ENCODE results near the gene PRDM11. TPM values are rescaled to one million over a fixed set of nuclear protein-coding genes. Genes with fewer than 3 reads are reported as not detected.

PRDM11 gene
- total RNA-seq, 1 donor, result 6.5 TPM

DNA sequence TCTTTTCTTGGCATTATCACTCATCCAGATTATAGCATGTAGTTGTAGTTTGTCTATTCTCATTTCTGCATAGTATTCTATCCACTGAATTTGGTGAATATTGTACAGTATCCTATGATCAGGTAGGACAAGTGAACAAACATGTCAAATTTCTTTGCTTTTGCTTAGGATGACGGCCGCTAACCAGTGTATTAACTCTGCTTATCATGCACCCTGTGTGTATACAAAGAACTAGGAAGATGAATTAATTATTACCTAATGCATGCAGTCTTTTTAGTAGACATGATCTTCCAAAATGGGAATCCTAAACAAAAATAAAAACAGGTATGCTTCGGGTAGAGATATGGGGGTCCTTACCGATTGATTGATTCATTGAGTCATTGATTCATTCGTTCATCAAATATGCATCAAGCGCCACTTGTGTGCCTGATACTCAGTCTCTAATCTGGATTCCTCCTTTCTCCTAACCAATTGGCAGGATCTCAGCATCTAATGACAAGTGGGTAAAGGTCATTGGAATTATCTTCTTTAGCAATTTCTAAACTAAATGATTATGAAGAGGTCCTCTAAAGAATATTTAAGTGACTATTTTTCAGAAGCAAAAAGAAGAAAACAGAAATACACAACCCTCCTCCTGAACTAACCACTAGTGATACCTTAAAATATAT is 27.9 kb downstream of the PRDM11 start:
- DNase-seq (ENCODE audit: low read depth), result no peak
- no peak overlapping the region for H3K4me3 ChIP-seq (ENCODE audit: low read depth, low read length)
- TF ChIP-seq, protein P1, sequence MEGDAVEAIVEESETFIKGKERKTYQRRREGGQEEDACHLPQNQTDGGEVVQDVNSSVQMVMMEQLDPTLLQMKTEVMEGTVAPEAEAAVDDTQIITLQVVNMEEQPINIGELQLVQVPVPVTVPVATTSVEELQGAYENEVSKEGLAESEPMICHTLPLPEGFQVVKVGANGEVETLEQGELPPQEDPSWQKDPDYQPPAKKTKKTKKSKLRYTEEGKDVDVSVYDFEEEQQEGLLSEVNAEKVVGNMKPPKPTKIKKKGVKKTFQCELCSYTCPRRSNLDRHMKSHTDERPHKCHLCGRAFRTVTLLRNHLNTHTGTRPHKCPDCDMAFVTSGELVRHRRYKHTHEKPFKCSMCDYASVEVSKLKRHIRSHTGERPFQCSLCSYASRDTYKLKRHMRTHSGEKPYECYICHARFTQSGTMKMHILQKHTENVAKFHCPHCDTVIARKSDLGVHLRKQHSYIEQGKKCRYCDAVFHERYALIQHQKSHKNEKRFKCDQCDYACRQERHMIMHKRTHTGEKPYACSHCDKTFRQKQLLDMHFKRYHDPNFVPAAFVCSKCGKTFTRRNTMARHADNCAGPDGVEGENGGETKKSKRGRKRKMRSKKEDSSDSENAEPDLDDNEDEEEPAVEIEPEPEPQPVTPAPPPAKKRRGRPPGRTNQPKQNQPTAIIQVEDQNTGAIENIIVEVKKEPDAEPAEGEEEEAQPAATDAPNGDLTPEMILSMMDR (IDR thresholded peaks at IDR 0.05; ENCODE audit: insufficient read depth, low read depth, low read length), result no peak

DNA sequence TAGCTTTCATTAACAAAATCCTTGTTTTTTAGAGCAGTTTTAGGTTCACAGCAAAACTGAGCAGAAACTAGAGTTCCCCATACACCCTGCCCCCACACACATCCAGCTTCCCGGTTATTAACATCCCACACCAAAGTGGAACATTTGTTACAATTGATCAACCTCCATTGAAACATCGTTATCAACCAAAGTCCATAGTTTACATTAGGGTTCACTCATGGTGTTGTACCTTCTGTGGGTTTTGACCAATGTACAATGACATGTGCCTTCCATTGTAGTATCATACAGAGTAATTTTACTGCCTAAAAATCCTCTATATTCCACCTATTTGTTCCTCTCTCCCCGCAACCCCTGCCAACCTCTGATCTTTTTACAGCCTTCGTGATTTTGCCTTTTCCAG is 28.5 kb downstream of the PRDM11 start:
- DNase-seq (ENCODE audit: low read depth), result no peak
- H3K4me3 ChIP-seq (ENCODE audit: low read depth, low read length), result no peak overlapping the region
- TF ChIP-seq, protein P1 (IDR thresholded peaks at IDR 0.05; ENCODE audit: insufficient read depth, low read depth, low read length), result no peak

DNA sequence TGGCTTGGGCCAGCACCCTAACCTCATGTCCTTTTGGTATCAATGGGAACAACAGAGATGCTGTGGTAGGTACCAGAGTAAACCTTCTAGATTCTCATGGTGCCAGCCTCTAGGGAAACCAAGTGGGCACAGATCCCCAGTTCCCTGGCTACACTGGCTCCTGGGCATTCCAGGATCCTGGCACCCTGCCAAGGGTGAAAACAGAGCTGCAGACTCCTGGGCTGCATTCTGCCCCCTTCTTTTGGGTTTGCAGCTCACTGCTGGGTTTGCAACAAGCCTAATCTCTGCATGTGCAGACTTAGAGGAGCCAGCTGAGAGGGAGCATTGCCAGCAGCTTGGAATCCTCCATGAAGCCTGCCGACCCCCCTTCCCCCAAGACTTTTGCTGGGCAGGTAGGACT is 30.6 kb downstream of the PRDM11 start:
- no peak overlapping the region for H3K4me3 ChIP-seq (ENCODE audit: low read depth, low read length)
- no peak for DNase-seq (ENCODE audit: low read depth)
- TF ChIP-seq, protein P1 (IDR thresholded peaks at IDR 0.05; ENCODE audit: insufficient read depth, low read depth, low read length), result no peak

DNA sequence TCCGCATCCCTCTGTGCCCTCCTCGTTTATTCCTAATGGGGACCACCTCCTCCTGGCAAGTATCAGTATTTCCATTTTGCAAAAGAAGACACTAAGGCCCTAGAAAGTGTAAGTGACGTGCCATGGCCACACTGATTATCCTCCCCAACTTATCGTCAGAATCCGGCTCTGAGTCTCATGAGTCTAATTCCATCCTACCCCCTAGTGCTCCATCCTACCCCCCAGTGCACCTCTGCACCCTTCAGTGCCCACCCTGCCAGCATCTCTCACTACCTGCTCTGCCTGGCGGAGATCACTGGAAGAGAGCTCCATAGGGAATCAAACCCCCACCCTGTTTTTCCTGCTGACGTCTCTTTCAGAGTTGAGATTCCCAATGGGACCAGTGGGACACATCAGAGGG is 31.8 kb downstream of the PRDM11 start:
- TF ChIP-seq, protein P1 (IDR thresholded peaks at IDR 0.05; ENCODE audit: insufficient read depth, low read depth, low read length), result no peak
- H3K4me3 ChIP-seq (ENCODE audit: low read depth, low read length), result no peak overlapping the region
- DNase-seq (ENCODE audit: low read depth), result no peak

DNA sequence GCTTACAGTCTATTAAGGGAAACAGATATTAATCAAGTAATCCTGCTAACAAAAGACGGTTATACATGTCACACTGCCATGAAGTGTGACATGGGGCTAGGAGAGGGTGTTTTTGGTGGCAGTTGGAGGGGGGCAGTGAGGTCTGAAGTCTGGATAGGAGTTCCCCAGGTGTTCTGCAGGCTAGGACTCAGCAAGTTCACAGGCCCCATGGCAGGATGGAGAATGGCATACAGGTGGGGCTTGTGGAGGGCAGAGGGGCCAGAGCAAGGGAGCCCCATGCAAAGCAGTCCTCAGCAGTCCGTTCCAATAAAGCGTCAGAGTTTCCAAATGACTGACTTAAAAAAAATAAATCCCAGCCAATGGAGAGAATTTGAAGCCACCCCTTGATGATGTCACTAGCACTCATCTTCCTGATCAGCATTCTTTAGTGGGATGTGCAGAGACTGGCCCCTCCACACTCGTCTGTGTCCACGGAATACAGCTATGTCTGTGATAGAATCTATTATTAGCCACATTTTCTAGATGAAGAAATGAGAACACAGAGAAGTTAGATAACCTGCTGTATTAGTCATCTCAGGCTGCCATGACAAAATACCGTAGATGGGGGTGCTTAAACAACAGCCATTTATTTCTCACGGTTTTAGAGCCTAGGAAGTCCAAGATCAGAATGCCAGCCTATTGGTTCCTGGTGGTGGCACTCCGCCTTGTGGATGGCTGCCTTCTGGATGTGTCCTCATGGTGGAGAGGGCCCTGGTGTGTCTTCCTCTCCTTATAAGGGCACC is 32.6 kb downstream of the PRDM11 start:
- DNase-seq (ENCODE audit: low read depth), result no peak
- TF ChIP-seq, protein P1 (IDR thresholded peaks at IDR 0.05; ENCODE audit: insufficient read depth, low read depth, low read length), result no peak
- H3K4me3 ChIP-seq (ENCODE audit: low read depth, low read length), result no peak overlapping the region

DNA sequence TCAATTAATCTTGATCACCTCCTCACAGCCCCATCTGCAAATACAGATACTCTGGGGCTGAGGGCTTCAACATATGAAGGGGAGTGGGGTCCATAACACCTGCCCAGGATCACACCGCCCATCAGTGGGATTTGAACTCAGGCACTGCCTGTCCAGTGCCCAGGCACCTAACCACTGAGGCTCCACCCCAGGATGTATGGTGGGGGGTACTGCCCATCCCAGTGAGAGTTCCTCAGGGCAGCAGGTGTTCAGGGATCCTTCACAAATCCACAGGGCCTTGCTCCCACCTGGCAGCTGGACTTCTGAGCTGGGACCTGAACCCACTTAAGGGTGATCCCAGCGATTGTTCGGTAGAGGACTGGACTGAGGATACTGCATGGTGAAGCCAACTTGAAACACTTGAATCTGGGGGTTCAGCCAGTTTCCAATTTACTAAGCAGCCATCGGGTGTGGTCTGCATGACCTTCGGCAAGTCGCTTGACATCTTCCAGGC is 33.3 kb downstream of the PRDM11 start:
- TF ChIP-seq, protein P1 (IDR thresholded peaks at IDR 0.05; ENCODE audit: insufficient read depth, low read depth, low read length), result no peak
- DNase-seq (ENCODE audit: low read depth), result no peak
- no peak overlapping the region for H3K4me3 ChIP-seq (ENCODE audit: low read depth, low read length)
